ENCODE results near the gene RASSF5. TPM values are rescaled to one million over a fixed set of nuclear protein-coding genes. Genes with fewer than 3 reads are reported as not detected.
A peak's percentile ranks its signal among the peaks of the same experiment; 100 is the strongest.

Gene RASSF5
- total RNA-seq, 1 donor from 2014 or later, result 116 TPM

DNA sequence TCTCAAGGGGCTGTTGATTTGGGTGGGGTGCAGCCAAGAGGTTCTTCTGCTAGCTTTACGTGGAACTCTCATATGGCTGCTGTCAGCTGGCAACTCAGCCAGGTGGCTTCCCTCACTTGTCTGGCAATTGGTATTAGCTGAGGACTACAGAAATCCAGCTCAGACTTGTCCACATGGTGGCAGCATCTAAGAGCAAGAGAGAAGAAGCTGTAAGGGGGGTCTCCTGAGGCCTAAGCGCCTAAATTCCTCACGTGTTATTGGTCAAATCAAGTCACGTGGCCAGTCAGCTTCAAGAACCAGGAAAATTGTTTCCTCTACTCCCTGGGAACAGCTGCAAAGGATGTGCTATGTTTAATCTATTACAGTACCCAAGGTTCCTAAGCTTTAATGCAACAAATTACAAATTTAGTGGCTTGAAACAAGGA is 123.8 kb downstream of the RASSF5 start:
- Mint-ChIP-seq H3K4me1 (peaks cover 16% of the 10 kb centered on the region), H3K27ac (no peak overlapping the region), H3K27me3 (peaks cover 4% of the 10 kb centered on the region), H3K4me3 (no peak overlapping the region), H3K9me3 (no peaks in the 10 kb centered on the region), H3K36me3 (ENCODE audit: low read depth) (no peaks in the 10 kb centered on the region)
- ChIA-PET CTCF (interaction anchor here (0.6 to 7.6 kb wide), 25 partner anchors 11 to 869 kb away, joined by 3 to 125 read pairs (median 4); partner anchors contain the start of gene EIF2D), POLR2A (interaction anchor here (0.6 to 1.1 kb wide), 4 partner anchors 12 to 332 kb away, joined by 3 to 7 read pairs (median 4); no protein-coding TSS in a partner anchor)
- ATAC-seq (ENCODE audit: low read depth) (peak; percentile 25), DNase-seq (no peak)
- intact Hi-C loops (cut with micrococcal nuclease), result loop anchor here (1.0 kb wide), 1 partner anchor 141 kb away; no protein-coding TSS in a partner anchor
- TF ChIP-seq, protein P1, sequence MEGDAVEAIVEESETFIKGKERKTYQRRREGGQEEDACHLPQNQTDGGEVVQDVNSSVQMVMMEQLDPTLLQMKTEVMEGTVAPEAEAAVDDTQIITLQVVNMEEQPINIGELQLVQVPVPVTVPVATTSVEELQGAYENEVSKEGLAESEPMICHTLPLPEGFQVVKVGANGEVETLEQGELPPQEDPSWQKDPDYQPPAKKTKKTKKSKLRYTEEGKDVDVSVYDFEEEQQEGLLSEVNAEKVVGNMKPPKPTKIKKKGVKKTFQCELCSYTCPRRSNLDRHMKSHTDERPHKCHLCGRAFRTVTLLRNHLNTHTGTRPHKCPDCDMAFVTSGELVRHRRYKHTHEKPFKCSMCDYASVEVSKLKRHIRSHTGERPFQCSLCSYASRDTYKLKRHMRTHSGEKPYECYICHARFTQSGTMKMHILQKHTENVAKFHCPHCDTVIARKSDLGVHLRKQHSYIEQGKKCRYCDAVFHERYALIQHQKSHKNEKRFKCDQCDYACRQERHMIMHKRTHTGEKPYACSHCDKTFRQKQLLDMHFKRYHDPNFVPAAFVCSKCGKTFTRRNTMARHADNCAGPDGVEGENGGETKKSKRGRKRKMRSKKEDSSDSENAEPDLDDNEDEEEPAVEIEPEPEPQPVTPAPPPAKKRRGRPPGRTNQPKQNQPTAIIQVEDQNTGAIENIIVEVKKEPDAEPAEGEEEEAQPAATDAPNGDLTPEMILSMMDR (IDR thresholded peaks at IDR 0.05), result no peak

DNA sequence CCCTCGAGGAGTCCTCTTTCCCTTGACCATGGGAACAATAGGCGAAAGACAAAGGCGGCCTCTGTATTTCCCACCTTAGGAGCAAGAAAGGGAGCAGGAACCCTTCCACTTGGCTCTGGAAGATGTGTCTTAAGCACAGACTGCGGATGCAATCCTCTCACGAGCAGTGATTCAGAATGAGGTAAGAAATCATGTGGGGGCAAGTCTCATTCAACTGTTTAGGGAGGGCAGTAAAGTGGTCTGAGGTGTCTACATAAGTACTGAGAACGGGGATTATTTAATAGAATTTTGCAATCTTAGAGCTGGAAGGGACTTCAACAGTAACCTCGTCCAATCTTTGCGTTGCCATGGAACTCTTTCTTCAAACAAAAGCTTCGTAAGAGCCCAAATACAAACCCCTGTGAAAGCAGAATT is 126.4 kb downstream of the RASSF5 start:
- CTCF ChIA-PET, result interaction anchor here (0.8 to 7.6 kb wide), 10 partner anchors 11 to 348 kb away, joined by 3 to 125 read pairs (median 4); no protein-coding TSS in a partner anchor
- peaks cover 24% of the 10 kb centered on the region for H3K4me1 Mint-ChIP-seq
- no peak overlapping the region for H3K27ac Mint-ChIP-seq
- no peaks in the 10 kb centered on the region for H3K9me3 Mint-ChIP-seq
- H3K27me3 Mint-ChIP-seq, result peaks cover 3% of the 10 kb centered on the region
- no peak for DNase-seq
- no peak overlapping the region for H3K4me3 Mint-ChIP-seq
- ATAC-seq (ENCODE audit: low read depth), result no peak
- H3K36me3 Mint-ChIP-seq (ENCODE audit: low read depth), result no peaks in the 10 kb centered on the region
- TF ChIP-seq, protein P1 (IDR thresholded peaks at IDR 0.05), result peak; percentile 16
- intact Hi-C loops (cut with micrococcal nuclease), result loop anchor here (1.0 to 2.0 kb wide), 9 partner anchors 31 to 866 kb away; partner anchors contain the start of gene MAPKAPK2
- POLR2A ChIA-PET, result interaction anchor here (1.4 kb wide), 1 partner anchor 31 kb away, joined by 7 read pairs; no protein-coding TSS in a partner anchor

DNA sequence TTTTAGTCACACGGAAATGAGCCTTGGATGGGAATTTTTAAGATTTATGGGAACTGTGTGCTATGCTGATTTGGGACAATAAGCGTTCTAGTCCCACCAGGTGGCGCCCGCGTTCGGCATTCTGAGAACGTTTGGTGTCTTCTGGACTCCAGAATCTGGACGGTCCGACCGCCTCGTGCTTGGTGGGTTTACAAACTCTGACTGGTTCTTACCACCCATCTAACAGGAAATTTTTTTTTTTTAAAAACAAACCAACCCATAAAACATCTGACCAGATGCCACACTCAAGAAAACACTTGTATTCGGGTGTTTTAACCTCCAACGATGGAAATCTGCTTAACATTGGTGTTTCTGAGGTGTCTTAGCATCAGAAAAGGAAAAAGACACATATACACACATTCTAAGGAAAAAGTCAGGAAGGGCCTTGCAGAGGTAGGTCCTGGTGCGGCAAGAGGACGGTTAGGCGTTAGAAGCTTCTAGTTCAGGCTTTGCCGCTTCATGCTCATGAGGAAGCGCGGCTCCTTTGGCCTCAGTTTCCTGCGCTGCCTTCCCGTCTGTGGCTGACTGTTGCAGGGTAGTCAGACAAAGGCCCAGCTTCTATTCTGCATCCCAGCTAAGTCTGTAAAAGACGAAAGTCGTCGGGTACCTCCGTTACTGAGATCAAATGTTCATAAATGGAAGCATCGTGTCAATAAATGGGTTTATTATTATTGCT is 127.2 kb downstream of the RASSF5 start:
- ATAC-seq (ENCODE audit: low read depth), result no peak
- H3K9me3 Mint-ChIP-seq, result no peaks in the 10 kb centered on the region
- intact Hi-C loops (cut with micrococcal nuclease), result loop anchor here (1.0 to 5.0 kb wide), 11 partner anchors 22 to 865 kb away; partner anchors contain the start of genes EIF2D and MAPKAPK2
- ChIA-PET POLR2A (interaction anchor here (0.6 to 1.5 kb wide), 7 partner anchors 22 to 425 kb away, joined by 3 to 15 read pairs (median 4); partner anchors contain the start of gene EIF2D), CTCF (interaction anchor here (0.7 to 7.6 kb wide), 21 partner anchors 10 to 347 kb away, joined by 3 to 125 read pairs (median 5); partner anchors contain the start of gene EIF2D)
- peaks cover 24% of the 10 kb centered on the region for H3K4me1 Mint-ChIP-seq
- no peaks in the 10 kb centered on the region for H3K36me3 Mint-ChIP-seq (ENCODE audit: low read depth)
- peaks cover 2% of the 10 kb centered on the region for H3K27me3 Mint-ChIP-seq
- TF ChIP-seq, protein P1 (IDR thresholded peaks at IDR 0.05), result peak; percentile 51
- peak overlapping the region; percentile 76 for H3K27ac Mint-ChIP-seq
- peak overlapping the region; percentile 89 for H3K4me3 Mint-ChIP-seq
- DNase-seq, result peak; percentile 68

DNA sequence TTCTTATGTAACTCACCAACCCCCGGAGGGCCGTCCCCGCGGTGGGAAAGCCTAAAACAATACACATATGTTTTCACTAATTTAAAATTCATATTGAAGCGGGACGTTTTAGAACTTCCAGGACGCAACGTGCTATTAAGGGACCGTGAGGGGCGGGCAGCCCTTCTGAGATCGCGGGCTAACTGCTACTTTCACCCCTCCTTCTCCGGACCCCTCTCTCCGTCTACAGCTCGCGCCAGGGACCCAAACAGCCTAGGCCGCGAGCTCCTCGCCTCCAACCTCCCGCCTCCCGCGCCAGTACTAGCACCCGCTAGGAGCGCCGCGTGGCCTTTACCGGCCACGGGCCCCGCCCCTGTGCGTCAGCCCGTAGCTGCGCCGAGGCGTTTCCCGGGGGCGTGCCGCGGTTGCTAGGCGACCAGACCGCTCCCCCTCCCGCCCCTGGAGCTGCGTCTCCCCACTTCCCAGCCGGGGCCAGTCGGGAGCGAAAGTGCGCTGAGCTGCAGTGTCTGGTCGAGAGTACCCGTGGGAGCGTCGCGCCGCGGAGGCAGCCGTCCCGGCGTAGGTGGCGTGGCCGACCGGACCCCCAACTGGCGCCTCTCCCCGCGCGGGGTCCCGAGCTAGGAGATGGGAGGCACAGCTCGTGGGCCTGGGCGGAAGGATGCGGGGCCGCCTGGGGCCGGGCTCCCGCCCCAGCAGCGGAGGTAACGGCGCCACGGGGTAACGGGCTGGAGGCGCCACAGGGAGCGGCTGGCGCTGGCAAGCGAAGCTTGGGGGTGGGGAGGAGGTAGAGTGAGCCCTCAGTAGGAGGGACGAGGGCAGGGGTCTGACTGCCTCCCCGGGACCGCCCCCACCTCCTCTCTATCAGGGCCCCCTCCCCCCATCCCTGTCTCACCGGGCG is 128.0 kb downstream of the RASSF5 start, which contains the start of gene DYRK3:
Gene DYRK3, plus strand, starts transcription at position 457 of the 898 bp plus-strand sequence. Its CDS starts 168 bp downstream, at position 625.
- TF ChIP-seq, protein P1 (IDR thresholded peaks at IDR 0.05), result no peak
- ChIA-PET CTCF (interaction anchor here (0.7 to 7.6 kb wide), 22 partner anchors 9 to 346 kb away, joined by 3 to 125 read pairs (median 4); partner anchors contain the start of gene EIF2D), POLR2A (interaction anchor here (0.5 to 1.5 kb wide), 11 partner anchors 23 to 425 kb away, joined by 3 to 15 read pairs (median 4); partner anchors contain the start of genes EIF2D and MAPKAPK2)
- Mint-ChIP-seq H3K4me1 (peaks cover 24% of the 10 kb centered on the region), H3K27ac (peak within 1 kb of the TSS; percentile 76), H3K36me3 (ENCODE audit: low read depth) (no peaks in the 10 kb centered on the region), H3K4me3 (peak within 1 kb of the TSS; percentile 89), H3K27me3 (peaks cover 2% of the 10 kb centered on the region), H3K9me3 (no peaks in the 10 kb centered on the region)
- intact Hi-C loops (cut with micrococcal nuclease), result loop anchor here (1.0 to 5.0 kb wide), 4 partner anchors 23 to 295 kb away; partner anchors contain the start of genes EIF2D and MAPKAPK2
- DNase-seq (peak; percentile 86), ATAC-seq (ENCODE audit: low read depth) (peak; percentile 91)

Data from activated B cell treated with CpG ODN at 0.5 μM for 24 hours (primary cell).